ENCODE data around the gene OR7C1.

DNA sequence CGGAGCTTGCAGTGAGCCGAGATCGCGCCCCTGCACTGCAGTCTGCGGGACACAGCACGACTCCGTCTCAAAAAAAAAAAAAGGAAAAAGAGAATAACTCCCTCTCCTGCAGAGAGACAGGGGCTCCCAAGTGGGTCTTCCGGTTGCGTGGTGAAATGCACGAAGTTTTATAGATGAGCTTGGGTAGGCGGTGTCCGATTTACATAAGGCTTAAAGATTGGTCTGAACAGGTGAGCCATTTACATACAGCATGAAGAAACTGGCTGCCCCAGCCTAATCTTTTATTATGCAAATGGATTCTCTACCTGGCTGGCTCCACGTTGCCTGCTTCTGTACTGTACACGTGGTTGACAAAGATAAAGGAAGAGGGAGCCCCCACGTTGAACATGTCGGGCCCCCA is 76.2 kb downstream of the OR7C1 start:
- TF ChIP-seq POLR2A (IDR thresholded peaks at IDR 0.05): no peak
- TF ChIP-seq, protein P1, sequence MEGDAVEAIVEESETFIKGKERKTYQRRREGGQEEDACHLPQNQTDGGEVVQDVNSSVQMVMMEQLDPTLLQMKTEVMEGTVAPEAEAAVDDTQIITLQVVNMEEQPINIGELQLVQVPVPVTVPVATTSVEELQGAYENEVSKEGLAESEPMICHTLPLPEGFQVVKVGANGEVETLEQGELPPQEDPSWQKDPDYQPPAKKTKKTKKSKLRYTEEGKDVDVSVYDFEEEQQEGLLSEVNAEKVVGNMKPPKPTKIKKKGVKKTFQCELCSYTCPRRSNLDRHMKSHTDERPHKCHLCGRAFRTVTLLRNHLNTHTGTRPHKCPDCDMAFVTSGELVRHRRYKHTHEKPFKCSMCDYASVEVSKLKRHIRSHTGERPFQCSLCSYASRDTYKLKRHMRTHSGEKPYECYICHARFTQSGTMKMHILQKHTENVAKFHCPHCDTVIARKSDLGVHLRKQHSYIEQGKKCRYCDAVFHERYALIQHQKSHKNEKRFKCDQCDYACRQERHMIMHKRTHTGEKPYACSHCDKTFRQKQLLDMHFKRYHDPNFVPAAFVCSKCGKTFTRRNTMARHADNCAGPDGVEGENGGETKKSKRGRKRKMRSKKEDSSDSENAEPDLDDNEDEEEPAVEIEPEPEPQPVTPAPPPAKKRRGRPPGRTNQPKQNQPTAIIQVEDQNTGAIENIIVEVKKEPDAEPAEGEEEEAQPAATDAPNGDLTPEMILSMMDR (IDR thresholded peaks at IDR 0.05): no peak
- TF ChIP-seq POLR2AphosphoS5 (IDR thresholded peaks at IDR 0.05): peak; percentile 31

Measured in prostate gland (tissue), 2 donors.